Measurements from ENCODE around the gene FCHO1. TPM values are rescaled to one million over a fixed set of nuclear protein-coding genes. Genes with fewer than 3 reads are reported as not detected.
"Not testable (repeated sequence)": the region's sequence is repeated elsewhere in the genome, so short reads cannot be mapped to it uniquely, and the experiment has no call there.

FCHO1 gene
- total RNA-seq, 1 donor from 2014 or later = 7.4 TPM

DNA sequence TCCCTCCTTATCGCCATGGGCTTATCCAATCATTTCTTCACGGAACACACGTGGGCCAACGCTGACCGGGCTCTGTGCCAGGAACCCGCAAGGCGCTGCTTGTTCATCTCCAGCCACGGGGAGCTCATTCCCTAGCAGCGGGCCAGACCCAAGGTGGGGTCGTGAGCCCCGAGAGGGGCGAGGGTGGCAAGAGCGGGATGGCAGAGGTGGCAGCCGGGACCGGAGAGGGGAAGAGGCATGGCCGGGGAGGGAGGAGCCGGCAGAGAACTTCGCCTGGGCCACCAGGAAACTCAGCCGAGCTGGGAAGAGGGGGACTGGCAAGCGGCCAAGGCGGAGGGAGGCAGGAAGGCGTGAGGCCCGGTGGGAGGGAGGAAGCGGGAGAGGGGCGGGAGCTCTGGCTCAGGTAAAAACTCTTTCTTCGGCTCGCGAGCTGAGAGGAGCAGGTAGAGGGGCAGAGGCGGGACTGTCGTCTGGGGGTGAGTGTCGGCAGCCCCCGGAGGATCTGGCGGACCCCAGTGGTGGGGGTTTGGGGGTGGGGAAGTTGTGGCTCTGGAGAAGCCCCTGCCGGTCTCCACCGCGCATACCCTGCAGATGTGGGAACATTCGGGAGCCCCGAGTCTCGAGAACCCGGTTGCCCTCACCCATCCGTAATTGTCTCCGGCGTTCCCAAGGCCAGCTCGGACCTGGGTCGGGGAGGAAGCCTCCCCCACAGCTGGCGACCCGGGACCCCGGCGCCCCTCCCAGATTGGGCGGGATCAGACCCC is 43.6 kb downstream of the FCHO1 start, which contains the start of gene B3GNT3:
Gene B3GNT3 (plus strand): TSS at position 408 of the 764 bp plus-strand sequence. CDS start 12,670 bp downstream, outside the sequence.
- intact Hi-C loops (cut with DNase I) = no loop called here
- peak within 1 kb of the TSS; percentile 14 for H3K4me3 ChIP-seq
- no peaks in the 10 kb centered on the region for H3K9me3 ChIP-seq
- no peak within 1 kb of the TSS for H3K27ac ChIP-seq
- ATAC-seq (peak; percentile 60), DNase-seq (peak; percentile 85)
- peaks cover 29% of the 10 kb centered on the region for H3K27me3 ChIP-seq
- no peaks in the 10 kb centered on the region for H3K4me1 ChIP-seq
- TF ChIP-seq, protein P1, sequence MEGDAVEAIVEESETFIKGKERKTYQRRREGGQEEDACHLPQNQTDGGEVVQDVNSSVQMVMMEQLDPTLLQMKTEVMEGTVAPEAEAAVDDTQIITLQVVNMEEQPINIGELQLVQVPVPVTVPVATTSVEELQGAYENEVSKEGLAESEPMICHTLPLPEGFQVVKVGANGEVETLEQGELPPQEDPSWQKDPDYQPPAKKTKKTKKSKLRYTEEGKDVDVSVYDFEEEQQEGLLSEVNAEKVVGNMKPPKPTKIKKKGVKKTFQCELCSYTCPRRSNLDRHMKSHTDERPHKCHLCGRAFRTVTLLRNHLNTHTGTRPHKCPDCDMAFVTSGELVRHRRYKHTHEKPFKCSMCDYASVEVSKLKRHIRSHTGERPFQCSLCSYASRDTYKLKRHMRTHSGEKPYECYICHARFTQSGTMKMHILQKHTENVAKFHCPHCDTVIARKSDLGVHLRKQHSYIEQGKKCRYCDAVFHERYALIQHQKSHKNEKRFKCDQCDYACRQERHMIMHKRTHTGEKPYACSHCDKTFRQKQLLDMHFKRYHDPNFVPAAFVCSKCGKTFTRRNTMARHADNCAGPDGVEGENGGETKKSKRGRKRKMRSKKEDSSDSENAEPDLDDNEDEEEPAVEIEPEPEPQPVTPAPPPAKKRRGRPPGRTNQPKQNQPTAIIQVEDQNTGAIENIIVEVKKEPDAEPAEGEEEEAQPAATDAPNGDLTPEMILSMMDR (IDR thresholded peaks at IDR 0.05) = no peak
- no peaks in the 10 kb centered on the region for H3K36me3 ChIP-seq

DNA sequence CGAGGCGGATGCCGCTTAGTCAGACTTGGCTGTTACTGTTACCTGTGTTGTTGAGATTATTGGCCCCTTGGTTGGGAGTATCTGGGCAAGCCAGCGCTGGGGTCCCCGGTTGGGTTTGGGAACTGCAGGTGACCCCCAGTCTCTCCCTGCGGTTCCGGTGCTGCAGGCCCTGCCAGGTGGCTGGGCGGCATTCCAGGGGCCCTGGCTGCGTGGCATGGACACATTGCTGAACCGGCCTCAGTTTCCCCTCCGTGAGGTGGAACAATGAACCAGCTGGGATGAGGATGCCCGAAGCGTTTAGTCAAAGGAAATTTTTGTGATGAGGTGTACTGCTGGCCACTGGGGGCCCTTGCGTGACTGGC is 44.2 kb downstream of the FCHO1 start:
- no peaks in the 10 kb centered on the region for H3K4me1 ChIP-seq
- no peak for DNase-seq
- H3K4me3 ChIP-seq = peak overlapping the region; percentile 14
- ATAC-seq = no peak
- H3K36me3 ChIP-seq = no peaks in the 10 kb centered on the region
- no peak overlapping the region for H3K27ac ChIP-seq
- peaks cover 29% of the 10 kb centered on the region for H3K27me3 ChIP-seq
- intact Hi-C loops (cut with DNase I) = no loop called here
- H3K9me3 ChIP-seq = no peaks in the 10 kb centered on the region
- TF ChIP-seq, protein P1 (IDR thresholded peaks at IDR 0.05) = no peak

- H3K36me3 ChIP-seq = no peaks in the 10 kb centered on the region
- no peaks in the 10 kb centered on the region for H3K4me1 ChIP-seq
- H3K4me3 ChIP-seq = no peak overlapping the region
- intact Hi-C loops (cut with DNase I) = no loop called here
- DNase-seq (no peak), ATAC-seq (peak; percentile 50)
- peaks cover 29% of the 10 kb centered on the region for H3K27me3 ChIP-seq
- TF ChIP-seq, protein P1 (IDR thresholded peaks at IDR 0.05) = no peak
- no peaks in the 10 kb centered on the region for H3K9me3 ChIP-seq
- no peak overlapping the region for H3K27ac ChIP-seq
Measured at GRCh38 chr19:17796013-17796837, 44.9 kb downstream of the FCHO1 start.

- TF ChIP-seq, protein P1 (IDR thresholded peaks at IDR 0.05) = no peak
- H3K36me3 ChIP-seq = no peaks in the 10 kb centered on the region
- no peak overlapping the region for H3K27ac ChIP-seq
- H3K27me3 ChIP-seq = peaks cover 29% of the 10 kb centered on the region
- H3K4me3 ChIP-seq = no peak overlapping the region
- no peaks in the 10 kb centered on the region for H3K9me3 ChIP-seq
- intact Hi-C loops (cut with DNase I) = no loop called here
- no peak for DNase-seq
- no peak for ATAC-seq
- H3K4me1 ChIP-seq = no peaks in the 10 kb centered on the region
Measured at GRCh38 chr19:17796838-17797423, 45.7 kb downstream of the FCHO1 start.

DNA sequence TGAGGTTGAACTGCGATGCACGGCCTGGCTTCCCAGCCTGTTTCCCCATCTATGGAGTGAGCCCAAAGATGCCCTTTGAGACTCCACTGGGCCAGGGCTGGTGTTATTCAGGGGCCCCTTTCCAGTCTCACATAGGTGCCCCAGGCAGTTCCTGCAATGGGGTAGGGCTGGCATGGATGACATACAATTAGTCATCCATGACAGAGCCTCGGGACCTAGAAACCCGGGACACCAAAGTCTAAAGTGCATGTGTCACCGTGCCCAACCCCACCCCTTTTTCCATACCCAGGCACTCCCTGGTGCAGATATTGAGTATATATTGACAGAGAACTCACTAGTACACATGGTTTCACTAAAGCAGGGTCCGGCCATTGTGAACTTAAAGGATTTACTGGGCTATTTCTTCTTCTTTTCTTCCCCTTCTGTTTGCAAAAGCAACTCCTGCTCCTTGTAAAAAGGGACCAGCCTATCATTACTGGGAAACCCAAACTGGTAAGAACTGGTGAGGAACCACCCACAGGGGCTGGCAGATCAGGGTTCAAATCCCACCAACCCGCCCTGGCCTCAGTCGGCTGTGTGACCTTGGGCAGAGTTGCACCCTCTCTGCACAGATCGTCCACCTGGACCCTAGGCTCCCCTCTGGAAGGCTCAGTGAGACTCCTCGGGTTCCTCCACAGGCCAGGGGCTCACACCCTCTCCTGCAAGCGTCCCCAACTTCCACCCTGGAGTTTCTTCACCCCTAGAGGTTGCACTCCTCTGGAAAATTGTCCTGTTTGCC is 46.3 kb downstream of the FCHO1 start:
- Histone ChIP-seq H3K4me3 (no peak overlapping the region), H3K27ac (no peak overlapping the region), H3K27me3 (peaks cover 29% of the 10 kb centered on the region), H3K9me3 (no peaks in the 10 kb centered on the region), H3K4me1 (no peaks in the 10 kb centered on the region), H3K36me3 (no peaks in the 10 kb centered on the region)
- TF ChIP-seq, protein P1 (IDR thresholded peaks at IDR 0.05) = no peak
- DNase-seq (no peak), ATAC-seq (peak; percentile 6)
- intact Hi-C loops (cut with DNase I) = no loop called here

DNA sequence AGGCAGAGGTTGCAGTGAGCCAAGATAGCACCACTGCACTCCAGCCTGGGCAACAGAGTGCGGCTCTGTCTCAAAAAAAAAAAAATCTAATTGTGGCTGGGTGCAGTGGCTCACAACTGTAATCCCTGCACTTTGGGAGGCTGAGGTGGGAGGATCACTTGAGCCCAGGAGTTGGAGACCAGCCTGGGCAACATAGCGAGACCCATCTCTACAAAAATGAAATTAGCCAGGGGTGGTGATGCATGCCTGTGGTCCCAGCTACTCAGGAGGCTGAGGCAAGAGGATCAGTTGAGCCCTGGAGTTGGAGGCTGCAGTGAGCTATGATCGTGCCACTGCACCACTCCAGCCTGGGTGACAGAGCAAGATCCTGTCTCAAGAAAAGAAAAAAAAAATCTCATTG is 47.3 kb downstream of the FCHO1 start:
- intact Hi-C loops (cut with DNase I); H3K36me3 ChIP-seq; H3K27ac ChIP-seq; ATAC-seq; H3K4me1 ChIP-seq; H3K4me3 ChIP-seq; H3K9me3 ChIP-seq; DNase-seq: not testable (repeated sequence)
- H3K27me3 ChIP-seq = peaks cover 29% of the 10 kb centered on the region

Data from upper lobe of right lung (tissue), 1 donor.